Activated CD4-positive, alpha-beta T cell treated with anti-CD3 and anti-CD28 coated beads, Interleukin-2, amount 10 ng/mL, durations not matched to agents 24 days and 14 days (primary cell): ENCODE data around the gene RNF166. TPM values are rescaled to one million over a fixed set of nuclear protein-coding genes. Genes with fewer than 3 reads are reported as not detected.

ENCODE experiments used
- DNase-seq: peaks from one replicate; pipeline ENCODE4 v3.0.0; 2022
- H3K27ac Mint-ChIP-seq: one replicate; pipeline ENCODE4 v1.8.0; 2022; ENCODE audit warnings: mild to moderate bottlenecking, mixed read lengths
- H3K27me3 Mint-ChIP-seq: one replicate; pipeline ENCODE4 v1.8.0; 2022; ENCODE audit warnings: mixed read lengths
- H3K36me3 Mint-ChIP-seq: one replicate; pipeline ENCODE4 v1.8.0; 2022; ENCODE audit warnings: low read depth, mild to moderate bottlenecking, mixed read lengths
- H3K4me1 Mint-ChIP-seq: one replicate; pipeline ENCODE4 v1.8.0; 2021; ENCODE audit warnings: mixed read lengths
- H3K4me3 Mint-ChIP-seq: one replicate; pipeline ENCODE4 v1.8.0; 2022; ENCODE audit warnings: mild to moderate bottlenecking, moderate library complexity, mixed read lengths
- H3K9me3 Mint-ChIP-seq: one replicate; pipeline ENCODE4 v1.8.0; 2021; ENCODE audit warnings: mixed read lengths
- intact Hi-C: fragments of 100-400 bp; cut with micrococcal nuclease; formaldehyde crosslinking; loops from one replicate; pipeline ENCODE4 v1.15.1; 2023
- total RNA-seq: library from RNA; stranded (reverse); gene quantifications from 2 replicates; pipeline ENCODE4 v1.2.3, GENCODE V29; 2022

RNF166 gene
- total RNA-seq, 1 donor from 2014 or later = 47.3 TPM

GRCh38 chr16:88701581-88702370 lies 4.4 kb downstream of the RNF166 start:
- Mint-ChIP-seq H3K4me3 (peak overlapping the region; percentile 81), H3K27me3 (no peaks in the 10 kb centered on the region), H3K27ac (peak overlapping the region; percentile 95), H3K36me3 (peaks cover 25% of the 10 kb centered on the region), H3K9me3 (no peaks in the 10 kb centered on the region), H3K4me1 (peaks cover 50% of the 10 kb centered on the region)
- intact Hi-C loops = loop anchor here (2.0 to 5.0 kb wide), 4 partner anchors 39 to 249 kb away; partner anchors contain the start of genes CYBA, IL17C, MVD and ZFPM1
- DNase-seq = peak; percentile 74

GRCh38 chr16:88700636-88701482 lies 5.3 kb downstream of the RNF166 start:
- intact Hi-C loops = loop anchor here (2.0 to 5.0 kb wide), 4 partner anchors 38 to 248 kb away; partner anchors contain the start of genes CYBA, IL17C, MVD and ZFPM1
- no peaks in the 10 kb centered on the region for H3K9me3 Mint-ChIP-seq
- peaks cover 50% of the 10 kb centered on the region for H3K4me1 Mint-ChIP-seq
- H3K36me3 Mint-ChIP-seq = peaks cover 25% of the 10 kb centered on the region
- H3K27ac Mint-ChIP-seq = peak overlapping the region; percentile 95
- DNase-seq = peak; percentile 98
- H3K27me3 Mint-ChIP-seq = no peaks in the 10 kb centered on the region
- peak overlapping the region; percentile 81 for H3K4me3 Mint-ChIP-seq

DNA sequence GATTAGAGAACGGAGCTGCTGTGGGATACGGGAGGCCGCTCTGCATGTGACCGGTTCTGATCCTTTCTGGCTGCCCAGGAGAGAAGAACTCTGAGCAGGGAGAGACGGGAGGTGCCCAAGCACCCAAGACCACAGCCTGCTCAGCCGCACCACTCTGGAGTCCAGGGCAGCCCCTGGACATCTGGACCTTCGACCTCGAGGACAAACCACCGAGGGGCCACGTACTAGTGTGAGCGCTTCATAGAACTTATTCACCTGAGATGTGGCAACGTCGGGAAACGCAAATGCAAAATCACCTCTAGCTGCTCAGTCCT lies 5.9 kb downstream of the RNF166 start:
- Mint-ChIP-seq H3K4me1 (peaks cover 47% of the 10 kb centered on the region), H3K27ac (peak overlapping the region; percentile 95), H3K36me3 (peaks cover 22% of the 10 kb centered on the region), H3K27me3 (no peaks in the 10 kb centered on the region), H3K9me3 (no peaks in the 10 kb centered on the region), H3K4me3 (peak overlapping the region; percentile 81)
- no peak for DNase-seq
- intact Hi-C loops = loop anchor here (2.0 to 5.0 kb wide), 4 partner anchors 37 to 247 kb away; partner anchors contain the start of genes CYBA, IL17C, MVD and ZFPM1

GRCh38 chr16:88699180-88699579 lies 7.0 kb downstream of the RNF166 start:
- Mint-ChIP-seq H3K4me1 (peaks cover 42% of the 10 kb centered on the region), H3K27ac (peak overlapping the region; percentile 95), H3K36me3 (peaks cover 22% of the 10 kb centered on the region), H3K9me3 (no peaks in the 10 kb centered on the region), H3K4me3 (peak overlapping the region; percentile 81), H3K27me3 (no peaks in the 10 kb centered on the region)
- intact Hi-C loops = no loop called here
- DNase-seq = no peak

DNA sequence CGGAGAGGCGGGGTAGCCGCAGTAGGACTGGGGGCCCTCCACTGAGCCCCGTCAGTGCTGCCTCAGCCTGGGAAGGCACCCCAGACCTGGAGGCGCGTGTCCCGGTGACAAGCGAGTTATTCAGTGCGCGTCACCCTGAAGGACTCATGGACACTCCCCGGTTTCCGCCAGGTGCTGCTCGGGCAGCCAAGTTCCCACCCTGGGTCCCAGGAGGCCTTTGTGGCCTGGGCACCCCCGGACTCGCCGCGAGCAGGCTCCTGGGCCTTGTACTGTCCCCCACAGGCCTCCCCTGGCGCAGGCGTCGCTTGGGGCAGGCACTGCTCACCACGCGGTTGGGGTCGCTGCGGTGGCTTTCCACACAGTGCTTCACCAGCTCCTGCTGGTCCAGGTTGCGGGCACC lies 7.6 kb downstream of the RNF166 start:
- Mint-ChIP-seq H3K4me1 (peaks cover 37% of the 10 kb centered on the region), H3K27me3 (no peaks in the 10 kb centered on the region), H3K9me3 (no peaks in the 10 kb centered on the region), H3K36me3 (peaks cover 22% of the 10 kb centered on the region), H3K27ac (no peak overlapping the region), H3K4me3 (no peak overlapping the region)
- DNase-seq = no peak
- intact Hi-C loops = no loop called here

DNA sequence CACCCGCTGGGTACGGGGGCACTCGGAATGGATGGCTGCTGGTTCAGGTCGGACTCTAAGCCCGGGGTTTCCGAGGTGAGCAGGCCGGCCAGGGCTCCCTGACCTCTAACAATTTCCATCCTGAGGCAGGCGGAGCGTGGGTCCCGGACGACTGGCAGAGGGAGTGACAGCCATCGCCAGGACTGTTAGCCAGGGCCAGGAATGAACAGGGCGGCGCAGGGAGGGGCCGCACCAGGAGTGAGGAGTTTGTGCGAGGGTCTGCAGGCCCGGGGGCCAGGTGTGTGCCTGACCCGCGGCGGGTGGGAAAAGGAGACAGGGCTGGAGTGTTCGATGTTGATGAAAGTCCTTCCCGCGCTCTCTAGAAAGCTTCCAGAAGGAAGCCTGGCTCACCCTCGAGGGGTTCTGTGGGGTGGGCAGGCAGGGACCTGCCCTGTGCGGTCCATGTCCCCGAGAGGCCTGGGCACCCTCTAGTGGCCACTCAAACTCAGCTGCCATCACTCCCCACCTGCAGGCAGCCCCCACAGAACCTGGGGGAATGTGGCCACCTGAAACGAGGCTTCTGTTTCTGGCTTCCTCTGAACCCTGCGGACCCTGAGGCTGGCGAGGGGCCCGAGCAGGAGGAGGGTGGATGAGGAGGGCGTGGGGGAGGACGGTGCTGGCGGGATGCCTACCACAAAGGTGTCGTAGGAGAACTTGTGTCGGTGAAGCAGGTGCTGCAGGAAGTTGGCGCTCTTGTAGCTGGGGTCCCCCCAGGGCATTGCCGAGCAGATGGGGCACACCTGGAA lies 8.2 kb downstream of the RNF166 start:
- no peak overlapping the region for H3K27ac Mint-ChIP-seq
- H3K27me3 Mint-ChIP-seq = no peaks in the 10 kb centered on the region
- no peaks in the 10 kb centered on the region for H3K9me3 Mint-ChIP-seq
- H3K4me1 Mint-ChIP-seq = peaks cover 35% of the 10 kb centered on the region
- H3K4me3 Mint-ChIP-seq = no peak overlapping the region
- DNase-seq = no peak
- intact Hi-C loops = no loop called here
- H3K36me3 Mint-ChIP-seq = peaks cover 20% of the 10 kb centered on the region

DNA sequence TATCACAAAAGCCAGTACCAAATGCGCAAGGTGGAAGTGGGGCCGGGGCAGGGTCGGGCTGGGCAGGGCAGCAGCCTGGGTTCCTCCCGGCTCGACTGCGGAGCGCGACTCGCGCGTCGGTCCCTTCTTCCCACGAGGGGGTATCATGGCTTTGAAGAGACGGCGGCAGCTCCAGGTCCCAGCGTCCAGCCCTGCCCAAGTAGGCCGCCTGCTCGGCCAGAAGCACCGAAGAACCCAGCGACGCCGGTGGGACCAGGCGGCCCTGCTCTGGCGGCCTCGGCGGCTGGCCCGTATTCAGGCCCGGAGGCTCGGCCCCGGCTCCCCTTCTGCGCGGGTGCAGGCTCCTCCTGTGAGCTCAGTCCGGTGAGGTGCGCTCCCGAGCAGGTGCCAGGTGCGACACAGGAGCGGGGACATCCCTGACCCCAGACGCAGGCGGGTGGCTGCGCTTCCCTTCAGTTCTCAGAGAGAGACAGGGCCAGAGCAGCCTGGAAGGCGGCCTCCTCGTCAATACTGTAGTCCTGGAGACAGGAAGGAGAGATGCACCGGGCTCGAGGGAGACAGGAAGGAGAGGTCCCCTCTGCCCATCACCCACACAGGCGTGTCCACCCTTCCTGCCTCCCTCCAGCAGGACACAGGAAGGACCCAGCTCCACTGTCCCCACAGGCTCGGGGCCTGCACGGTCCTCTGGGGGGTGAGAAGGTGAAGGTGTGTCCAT lies 8.9 kb downstream of the RNF166 start:
- Mint-ChIP-seq H3K27me3 (no peaks in the 10 kb centered on the region), H3K4me1 (peaks cover 34% of the 10 kb centered on the region), H3K9me3 (no peaks in the 10 kb centered on the region), H3K27ac (no peak overlapping the region), H3K4me3 (no peak overlapping the region), H3K36me3 (peaks cover 16% of the 10 kb centered on the region)
- no peak for DNase-seq
- intact Hi-C loops = no loop called here

DNA sequence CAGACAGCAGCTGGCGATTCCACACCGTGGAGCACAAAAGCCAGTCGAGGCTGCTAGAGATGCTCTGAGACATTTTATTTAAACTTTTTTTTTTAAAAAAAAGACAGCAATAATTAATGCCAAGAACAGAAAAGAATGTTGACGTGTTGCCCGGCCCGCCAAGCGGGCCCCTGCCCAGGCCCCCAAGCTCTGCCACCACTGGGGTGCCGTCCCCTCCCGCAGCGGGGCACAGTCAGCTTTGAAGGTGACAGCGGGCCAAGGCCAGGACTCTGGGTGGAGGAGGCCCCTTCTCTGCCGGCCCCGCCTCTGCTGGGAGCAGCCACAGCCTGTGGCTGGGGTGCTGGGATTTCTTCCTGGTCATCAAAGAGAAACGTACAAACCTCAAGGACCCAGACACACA lies 9.8 kb downstream of the RNF166 start:
- H3K9me3 Mint-ChIP-seq = no peaks in the 10 kb centered on the region
- DNase-seq = no peak
- H3K27ac Mint-ChIP-seq = no peak overlapping the region
- H3K4me3 Mint-ChIP-seq = no peak overlapping the region
- H3K27me3 Mint-ChIP-seq = no peaks in the 10 kb centered on the region
- H3K36me3 Mint-ChIP-seq = peaks cover 16% of the 10 kb centered on the region
- H3K4me1 Mint-ChIP-seq = peaks cover 37% of the 10 kb centered on the region
- intact Hi-C loops = no loop called here

DNA sequence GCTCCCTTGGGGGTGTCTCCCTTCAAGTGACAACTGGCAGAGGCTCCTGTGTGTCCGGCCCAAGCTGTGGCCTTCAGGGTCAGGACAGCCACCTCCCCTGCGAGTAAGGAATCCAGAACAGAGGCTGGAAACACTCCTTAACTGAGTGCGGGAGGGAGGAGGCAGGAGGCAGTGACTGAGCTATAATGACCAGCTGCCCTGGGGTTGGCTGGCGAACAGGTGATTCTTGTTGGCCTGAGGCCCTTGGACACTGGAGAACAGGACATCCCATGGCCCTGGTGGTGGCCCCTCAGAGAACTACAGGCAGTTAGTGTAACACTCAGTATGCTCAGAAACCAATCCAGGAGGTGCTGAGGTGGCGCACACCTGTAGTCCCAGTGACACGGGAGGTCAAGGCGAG lies 10.5 kb downstream of the RNF166 start:
- DNase-seq = no peak
- peaks cover 40% of the 10 kb centered on the region for H3K4me1 Mint-ChIP-seq
- no peak overlapping the region for H3K4me3 Mint-ChIP-seq
- H3K36me3 Mint-ChIP-seq = peaks cover 13% of the 10 kb centered on the region
- no peaks in the 10 kb centered on the region for H3K27me3 Mint-ChIP-seq
- H3K9me3 Mint-ChIP-seq = no peaks in the 10 kb centered on the region
- intact Hi-C loops = no loop called here
- no peak overlapping the region for H3K27ac Mint-ChIP-seq

DNA sequence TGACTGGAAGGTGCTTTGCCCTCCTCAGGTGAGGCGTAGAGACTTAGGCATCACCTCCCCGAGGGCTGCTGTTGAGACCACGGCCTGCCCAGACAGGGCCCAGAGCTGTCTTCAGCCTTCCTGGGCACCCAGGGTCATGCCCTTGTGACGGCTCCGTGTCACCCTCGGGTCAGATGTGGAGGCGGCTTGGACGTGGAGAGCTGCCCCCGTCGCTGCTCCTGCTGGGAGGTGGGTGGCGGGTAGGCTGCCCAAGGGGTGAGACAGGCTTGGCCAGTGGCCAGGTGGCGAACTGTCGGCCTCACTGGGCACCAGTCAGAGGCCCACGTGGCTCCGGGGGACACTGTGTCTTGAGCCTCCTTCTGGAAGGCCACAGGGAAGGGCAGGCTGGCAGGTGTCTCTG lies 11.0 kb downstream of the RNF166 start:
- Mint-ChIP-seq H3K9me3 (no peaks in the 10 kb centered on the region), H3K36me3 (peaks cover 12% of the 10 kb centered on the region), H3K27me3 (no peaks in the 10 kb centered on the region), H3K27ac (no peak overlapping the region), H3K4me1 (peaks cover 42% of the 10 kb centered on the region), H3K4me3 (no peak overlapping the region)
- DNase-seq = no peak
- intact Hi-C loops = no loop called here

GRCh38 chr16:88694221-88695087 lies 11.8 kb downstream of the RNF166 start:
- intact Hi-C loops = no loop called here
- H3K27me3 Mint-ChIP-seq = no peaks in the 10 kb centered on the region
- H3K27ac Mint-ChIP-seq = peak overlapping the region; percentile 4
- peaks cover 36% of the 10 kb centered on the region for H3K4me1 Mint-ChIP-seq
- DNase-seq = no peak
- no peak overlapping the region for H3K4me3 Mint-ChIP-seq
- no peaks in the 10 kb centered on the region for H3K9me3 Mint-ChIP-seq
- H3K36me3 Mint-ChIP-seq = peaks cover 8% of the 10 kb centered on the region

DNA sequence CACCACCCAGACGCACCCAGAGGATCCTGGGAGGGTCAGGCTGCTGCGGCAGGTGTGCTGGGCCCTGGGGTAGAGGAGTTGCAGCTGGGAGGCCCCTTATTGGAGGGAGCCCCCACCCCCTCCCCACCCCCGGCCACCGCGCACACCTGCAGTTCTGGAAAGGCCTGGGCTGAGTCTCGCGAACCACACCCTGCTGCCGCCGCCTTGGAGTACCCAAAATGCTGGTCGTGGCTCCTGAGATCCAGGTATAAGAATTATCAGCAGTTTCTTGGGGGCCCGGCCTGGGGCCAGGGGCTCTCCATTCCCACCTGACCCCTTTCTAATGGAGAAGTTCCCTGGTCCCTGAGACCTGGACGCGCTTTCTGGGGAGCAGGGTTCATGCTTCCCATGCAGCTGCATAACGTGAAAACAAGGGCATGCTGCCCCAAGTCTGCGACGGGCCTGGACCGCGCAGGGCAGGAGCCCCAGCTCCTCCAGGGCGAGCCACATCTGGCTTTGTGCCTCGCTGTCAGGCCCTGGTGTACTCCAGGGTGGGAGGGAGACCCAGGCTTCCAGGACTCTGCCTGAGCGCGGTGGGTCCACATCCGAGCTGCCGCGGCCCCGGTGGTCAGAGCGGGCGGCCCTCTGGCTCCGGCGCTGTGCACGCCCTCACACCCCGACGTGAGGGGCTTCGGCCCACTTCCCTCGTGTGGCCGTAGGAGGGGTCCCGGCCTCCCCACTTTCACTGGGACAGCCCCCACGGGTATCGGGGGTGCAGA lies 12.6 kb downstream of the RNF166 start:
- no peak overlapping the region for H3K27ac Mint-ChIP-seq
- no peaks in the 10 kb centered on the region for H3K9me3 Mint-ChIP-seq
- intact Hi-C loops = no loop called here
- peaks cover 8% of the 10 kb centered on the region for H3K36me3 Mint-ChIP-seq
- no peak for DNase-seq
- peaks cover 39% of the 10 kb centered on the region for H3K4me1 Mint-ChIP-seq
- H3K27me3 Mint-ChIP-seq = no peaks in the 10 kb centered on the region
- no peak overlapping the region for H3K4me3 Mint-ChIP-seq
